CD8-positive, alpha-beta memory T cell (primary cell): ENCODE measurements around the gene EHMT1. TPM values are rescaled to one million over a fixed set of nuclear protein-coding genes. Genes with fewer than 3 reads are reported as not detected.
A peak's percentile ranks its signal among the peaks of the same experiment; 100 is the strongest.

Source experiments
- CTCF ChIA-PET: fragments of 350-600 bp; sonication (Branson Sonifier 250); formaldehyde crosslinking; loops from one replicate; lab custom pipeline; 2021; ENCODE audit warnings: antibody characterized with exemption; lab: Charles Lee
- POLR2A ChIA-PET: fragments of 350-600 bp; sonication (Branson Sonifier 250); formaldehyde crosslinking; loops from one replicate; lab custom pipeline; 2021; ENCODE audit warnings: antibody characterized with exemption; lab: Charles Lee
- DNase-seq, 5 donors: peaks; one replicate each; pipeline versions ENCODE4 v3.0.0 to v3.0.0-alpha.2; 2020 to 2022; ENCODE audit warnings: mixed read lengths in 1 of 5
- H3K27ac ChIP-seq: one replicate; pipeline ENCODE4 v1.7.0; 2013; ENCODE audit warnings: low read depth, mild to moderate bottlenecking, low read length, moderate library complexity
- H3K27me3 ChIP-seq: 2 replicates; pipeline ENCODE4 v1.7.0; 2013; ENCODE audit warnings: low read length, mild to moderate bottlenecking; ENCODE audit not compliant: insufficient read depth, poor library complexity, severe bottlenecking
- H3K36me3 ChIP-seq: 2 replicates; pipeline ENCODE4 v1.7.0; 2013; ENCODE audit warnings: mild to moderate bottlenecking, low read length, moderate library complexity; ENCODE audit not compliant: insufficient read depth
- H3K4me1 ChIP-seq: 2 replicates; pipeline ENCODE4 v1.7.0; 2013; ENCODE audit warnings: mild to moderate bottlenecking, low read length, moderate library complexity; ENCODE audit not compliant: insufficient read depth
- H3K4me3 ChIP-seq: 2 replicates; pipeline ENCODE4 v1.7.0; 2013; ENCODE audit warnings: mild to moderate bottlenecking, low read length
- H3K9me3 ChIP-seq: 2 replicates; pipeline ENCODE4 v1.7.0; 2013; ENCODE audit warnings: mild to moderate bottlenecking, low read length
- H3K27ac Mint-ChIP-seq, 8 donors: one replicate each; pipeline ENCODE4 v1.8.0; 2020 to 2021; ENCODE audit warnings: mixed read lengths in 8 of 8, mild to moderate bottlenecking in 6 of 8, inconsistent platforms in 3 of 8, moderate library complexity in 3 of 8
- H3K27me3 Mint-ChIP-seq, 2 donors: one replicate each; pipeline ENCODE4 v1.8.0; 2020 to 2021; ENCODE audit warnings: mixed read lengths in 2 of 2, mild to moderate bottlenecking in 1 of 2, moderate library complexity in 1 of 2
- H3K36me3 Mint-ChIP-seq, 3 donors: one replicate each; pipeline ENCODE4 v1.8.0; 2020 to 2021; ENCODE audit warnings: mixed read lengths in 3 of 3, inconsistent platforms in 1 of 3, mild to moderate bottlenecking in 1 of 3
- H3K4me1 Mint-ChIP-seq, 3 donors: one replicate each; pipeline ENCODE4 v1.8.0; 2020 to 2021; ENCODE audit warnings: mixed read lengths in 3 of 3, inconsistent platforms in 1 of 3, mild to moderate bottlenecking in 1 of 3
- H3K4me3 Mint-ChIP-seq, 7 donors: one replicate each; pipeline ENCODE4 v1.8.0; 2020 to 2021; ENCODE audit warnings: mixed read lengths in 7 of 7, mild to moderate bottlenecking in 6 of 7, moderate library complexity in 4 of 7, inconsistent platforms in 2 of 7
- H3K9me3 Mint-ChIP-seq, 5 donors: one replicate each; pipeline ENCODE4 v1.8.0; 2020 to 2022; ENCODE audit warnings: mixed read lengths in 5 of 5, mild to moderate bottlenecking in 3 of 5, moderate library complexity in 2 of 5, inconsistent platforms in 1 of 5
- polyA plus RNA-seq: library from polyadenylated mRNA; unstranded; fragments of 300-500 nt; fragmentation: Illumina TruSeq; gene quantifications from one replicate; pipeline ENCODE4 v1.2.3, GENCODE V29; 2021
- total RNA-seq, 2 experiments: library from RNA; stranded (reverse); gene quantifications; one replicate each; pipeline ENCODE4 v1.2.3, GENCODE V29; 2021

The EHMT1 gene
- total and polyA plus RNA-seq, 3 experiments from 2014 or later: 37.0 to 74.6 (median 68.9) TPM

- Histone ChIP-seq H3K36me3 (no peaks in the 10 kb centered on the region), H3K27ac (no peak overlapping the region), H3K4me3 (no peak overlapping the region), H3K4me1 (no peaks in the 10 kb centered on the region), H3K9me3 (no peaks in the 10 kb centered on the region), H3K27me3 (no peaks in the 10 kb centered on the region)
- Mint-ChIP-seq H3K27ac (peak overlapping the region in 1 of 8 donors; percentile 84), H3K36me3 (peaks cover 5 to 65% (median 15%) of the 10 kb centered on the region in 3 donors), H3K27me3 (no peaks in the 10 kb centered on the region), H3K4me3 (no peak overlapping the region), H3K9me3 (no peaks in the 10 kb centered on the region), H3K4me1 (no peaks in the 10 kb centered on the region)
- CTCF ChIA-PET: no interaction called here
- DNase-seq: no peak
- POLR2A ChIA-PET: no interaction called here
These were observed 214.2 kb downstream of the EHMT1 start for GRCh38 chr9:137832830-137833590.

- Histone ChIP-seq H3K27me3 (no peaks in the 10 kb centered on the region), H3K9me3 (no peaks in the 10 kb centered on the region), H3K4me3 (no peak overlapping the region), H3K4me1 (no peaks in the 10 kb centered on the region), H3K36me3 (no peaks in the 10 kb centered on the region), H3K27ac (no peak overlapping the region)
- Mint-ChIP-seq H3K4me1 (no peaks in the 10 kb centered on the region), H3K9me3 (no peaks in the 10 kb centered on the region), H3K4me3 (no peak overlapping the region), H3K27me3 (no peaks in the 10 kb centered on the region), H3K27ac (no peak overlapping the region), H3K36me3 (peaks cover 6 to 63% (median 17%) of the 10 kb centered on the region in 3 donors)
- no peak for DNase-seq
- POLR2A ChIA-PET: no interaction called here
- CTCF ChIA-PET: no interaction called here
These were observed 215.2 kb downstream of the EHMT1 start for GRCh38 chr9:137833721-137834613.

- no peak overlapping the region for H3K4me3 Mint-ChIP-seq
- Histone ChIP-seq H3K4me3 (no peak overlapping the region), H3K27ac (no peak overlapping the region), H3K27me3 (no peaks in the 10 kb centered on the region), H3K36me3 (no peaks in the 10 kb centered on the region), H3K4me1 (no peaks in the 10 kb centered on the region), H3K9me3 (no peaks in the 10 kb centered on the region)
- no peak overlapping the region for H3K27ac Mint-ChIP-seq
- H3K27me3 Mint-ChIP-seq: no peaks in the 10 kb centered on the region
- DNase-seq: no peak
- H3K4me1 Mint-ChIP-seq: no peaks in the 10 kb centered on the region
- no peaks in the 10 kb centered on the region for H3K9me3 Mint-ChIP-seq
- POLR2A ChIA-PET: no interaction called here
- CTCF ChIA-PET: no interaction called here
- H3K36me3 Mint-ChIP-seq: peaks cover 6 to 57% (median 8%) of the 10 kb centered on the region in 3 donors
These were observed 216.2 kb downstream of the EHMT1 start for GRCh38 chr9:137834846-137835546.

- H3K9me3 Mint-ChIP-seq: peaks cover 0 to 2% (median 0%) of the 10 kb centered on the region in 5 donors
- no peaks in the 10 kb centered on the region for H3K4me1 ChIP-seq
- H3K27me3 Mint-ChIP-seq: no peaks in the 10 kb centered on the region
- no peaks in the 10 kb centered on the region for H3K36me3 ChIP-seq
- ChIA-PET POLR2A (no interaction called here), CTCF (no interaction called here)
- no peaks in the 10 kb centered on the region for H3K4me1 Mint-ChIP-seq
- peaks cover 6 to 45% (median 8%) of the 10 kb centered on the region in 3 donors for H3K36me3 Mint-ChIP-seq
- H3K27me3 ChIP-seq: no peaks in the 10 kb centered on the region
- no peaks in the 10 kb centered on the region for H3K9me3 ChIP-seq
- no peak overlapping the region for H3K27ac Mint-ChIP-seq
- no peak for DNase-seq
- H3K27ac ChIP-seq: no peak overlapping the region
- H3K4me3 Mint-ChIP-seq: no peak overlapping the region
- no peak overlapping the region for H3K4me3 ChIP-seq
These were observed 217.5 kb downstream of the EHMT1 start for GRCh38 chr9:137836151-137836830.

GRCh38 chr9:137836831-137837241, 218.0 kb downstream of the EHMT1 start:
- no peak overlapping the region for H3K4me3 ChIP-seq
- POLR2A ChIA-PET: no interaction called here
- H3K27me3 ChIP-seq: no peaks in the 10 kb centered on the region
- no peak overlapping the region for H3K4me3 Mint-ChIP-seq
- no peaks in the 10 kb centered on the region for H3K27me3 Mint-ChIP-seq
- no peaks in the 10 kb centered on the region for H3K4me1 Mint-ChIP-seq
- H3K9me3 Mint-ChIP-seq: peaks cover 0 to 2% (median 0%) of the 10 kb centered on the region in 5 donors
- H3K4me1 ChIP-seq: no peaks in the 10 kb centered on the region
- no peaks in the 10 kb centered on the region for H3K36me3 ChIP-seq
- H3K36me3 Mint-ChIP-seq: peaks cover 6 to 41% (median 8%) of the 10 kb centered on the region in 3 donors
- no peak overlapping the region for H3K27ac ChIP-seq
- DNase-seq: no peak
- CTCF ChIA-PET: no interaction called here
- H3K27ac Mint-ChIP-seq: no peak overlapping the region
- H3K9me3 ChIP-seq: no peaks in the 10 kb centered on the region

GRCh38 chr9:137837345-137838278, 218.8 kb downstream of the EHMT1 start:
- ChIA-PET POLR2A (no interaction called here), CTCF (no interaction called here)
- no peak overlapping the region for H3K27ac Mint-ChIP-seq
- H3K27me3 Mint-ChIP-seq: no peaks in the 10 kb centered on the region
- Histone ChIP-seq H3K27ac (no peak overlapping the region), H3K4me3 (no peak overlapping the region), H3K4me1 (no peaks in the 10 kb centered on the region), H3K27me3 (no peaks in the 10 kb centered on the region), H3K9me3 (no peaks in the 10 kb centered on the region), H3K36me3 (no peaks in the 10 kb centered on the region)
- H3K4me1 Mint-ChIP-seq: no peaks in the 10 kb centered on the region
- peak overlapping the region in 1 of 7 donors; percentile 69 for H3K4me3 Mint-ChIP-seq
- no peak for DNase-seq
- H3K36me3 Mint-ChIP-seq: peaks cover 6 to 39% (median 8%) of the 10 kb centered on the region in 3 donors
- H3K9me3 Mint-ChIP-seq: peaks cover 0 to 2% (median 0%) of the 10 kb centered on the region in 5 donors

GRCh38 chr9:137838576-137838975, 219.8 kb downstream of the EHMT1 start:
- Mint-ChIP-seq H3K36me3 (peaks cover 6 to 30% (median 8%) of the 10 kb centered on the region in 3 donors), H3K4me3 (no peak overlapping the region), H3K27me3 (no peaks in the 10 kb centered on the region), H3K27ac (peak overlapping the region in 2 of 8 donors; percentile 14 to 43), H3K4me1 (no peaks in the 10 kb centered on the region), H3K9me3 (peaks cover 0 to 6% (median 0%) of the 10 kb centered on the region in 5 donors)
- ChIA-PET POLR2A (no interaction called here), CTCF (no interaction called here)
- DNase-seq: no peak
- H3K4me3 ChIP-seq: no peak overlapping the region
- H3K36me3 ChIP-seq: no peaks in the 10 kb centered on the region
- no peaks in the 10 kb centered on the region for H3K27me3 ChIP-seq
- no peaks in the 10 kb centered on the region for H3K9me3 ChIP-seq
- H3K4me1 ChIP-seq: no peaks in the 10 kb centered on the region
- H3K27ac ChIP-seq: no peak overlapping the region
